Activated CD4-positive, CD25-positive, alpha-beta regulatory T cell (primary cell): ENCODE data around the gene KLKB1.
"Not testable (repeated sequence)": the region's sequence is repeated elsewhere in the genome, so short reads cannot be mapped to it uniquely, and the experiment has no call there.

Experiments used
- DNase-seq, 4 experiments: peaks; one replicate each; lab custom pipeline; 2025; lab: John Stamatoyannopoulos, UW

The KLKB1 gene

DNA sequence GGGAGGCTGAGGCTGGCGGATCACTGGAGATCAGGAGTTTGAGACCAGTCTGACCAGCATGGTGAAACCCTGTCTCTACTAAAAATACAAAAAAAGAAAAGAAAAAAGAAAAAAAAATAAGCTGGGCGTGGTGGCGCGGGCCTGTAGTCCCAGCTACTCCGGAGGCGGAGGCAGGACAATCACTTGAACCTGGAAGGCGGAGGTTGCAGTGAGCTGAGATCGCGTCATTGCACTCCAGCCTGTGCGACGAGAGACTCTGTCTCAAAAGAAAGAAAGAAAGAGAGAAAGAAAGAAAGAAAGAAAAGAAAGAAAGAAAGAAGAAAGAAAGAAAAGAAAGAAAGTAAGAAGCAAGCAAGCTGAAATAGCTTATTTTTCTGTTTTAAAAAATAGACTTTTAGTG, 37.9 kb downstream of the KLKB1 start:
- DNase-seq, result not testable (repeated sequence)

DNA sequence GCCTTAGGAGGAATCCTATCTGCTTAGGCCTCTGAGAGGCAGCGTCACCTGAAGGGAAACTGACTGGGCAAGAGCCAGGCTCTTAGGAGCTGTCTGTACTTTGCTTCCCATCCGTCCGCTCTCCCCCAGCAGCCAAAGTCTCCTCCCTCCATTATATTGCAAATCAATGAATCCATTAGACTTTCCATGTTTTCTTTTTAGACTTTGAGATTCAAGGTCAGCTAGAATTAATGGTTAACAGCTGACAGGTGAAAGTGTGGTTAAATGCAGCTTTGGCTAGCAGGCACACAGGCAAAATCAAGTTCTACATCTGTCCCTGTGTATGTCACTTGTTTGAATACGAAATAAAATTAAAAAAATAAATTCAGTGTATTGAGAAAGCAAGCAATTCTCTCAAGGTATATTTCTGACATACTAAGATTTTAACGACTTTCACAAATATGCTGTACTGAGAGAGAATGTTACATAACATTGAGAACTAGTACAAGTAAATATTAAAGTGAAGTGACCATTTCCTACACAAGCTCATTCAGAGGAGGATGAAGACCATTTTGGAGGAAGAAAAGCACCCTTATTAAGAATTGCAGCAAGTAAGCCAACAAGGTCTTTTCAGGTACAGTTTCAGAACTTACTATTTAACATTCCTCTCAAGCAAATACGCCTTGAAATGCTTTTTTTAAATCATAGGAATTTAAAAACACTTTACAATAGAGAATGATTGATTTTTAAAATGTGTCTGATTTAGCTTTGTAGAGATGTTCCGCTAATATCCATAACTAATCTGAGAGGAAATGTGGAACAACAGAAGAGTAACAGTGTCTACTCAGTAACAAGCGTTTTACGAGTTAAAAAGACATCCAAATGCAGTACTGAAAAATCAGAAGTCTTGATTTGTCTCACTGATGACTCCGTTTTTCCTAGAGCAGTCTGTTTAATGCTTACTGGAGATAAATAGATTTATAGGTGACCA, 38.7 kb downstream of the KLKB1 start, which contains the start of gene F11:
F11 (plus strand) TSS at position 507 of the 970 bp plus-strand sequence. CDS start 948 bp downstream, outside the sequence.
- DNase-seq, result no peak

DNA sequence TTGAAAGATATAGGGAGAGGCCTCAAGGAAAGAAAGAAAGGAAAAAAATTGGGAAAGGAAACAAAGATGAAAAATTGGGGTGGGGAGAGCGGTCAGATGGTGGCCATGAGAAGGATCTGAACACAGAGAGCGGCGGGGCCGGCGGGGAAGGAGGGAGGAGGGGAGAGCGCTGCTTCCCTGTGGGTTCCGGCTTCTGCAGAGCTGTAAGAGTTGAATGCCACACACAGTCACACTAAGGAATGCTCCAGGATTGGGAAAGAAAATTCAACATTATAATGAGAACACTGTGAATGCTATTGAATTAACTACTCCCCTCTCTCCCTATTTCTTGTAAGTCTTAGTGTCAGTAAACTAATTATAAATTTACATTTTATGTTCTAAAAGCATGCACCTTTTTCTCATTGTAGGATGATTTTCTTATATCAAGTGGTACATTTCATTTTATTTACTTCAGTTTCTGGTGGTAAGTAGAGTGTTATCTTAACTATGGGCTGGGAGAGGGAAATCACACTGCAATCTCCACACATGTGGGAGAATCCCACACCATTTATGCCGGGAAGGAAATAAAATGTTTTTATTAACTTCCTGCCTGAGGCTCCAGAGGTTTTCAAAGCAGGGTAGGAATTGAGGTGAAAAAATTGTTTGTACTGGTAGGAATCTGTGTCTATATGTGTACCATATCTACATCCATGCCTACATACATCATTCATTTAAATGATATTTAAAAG, 39.6 kb downstream of the KLKB1 start:
- no peak for DNase-seq

DNA sequence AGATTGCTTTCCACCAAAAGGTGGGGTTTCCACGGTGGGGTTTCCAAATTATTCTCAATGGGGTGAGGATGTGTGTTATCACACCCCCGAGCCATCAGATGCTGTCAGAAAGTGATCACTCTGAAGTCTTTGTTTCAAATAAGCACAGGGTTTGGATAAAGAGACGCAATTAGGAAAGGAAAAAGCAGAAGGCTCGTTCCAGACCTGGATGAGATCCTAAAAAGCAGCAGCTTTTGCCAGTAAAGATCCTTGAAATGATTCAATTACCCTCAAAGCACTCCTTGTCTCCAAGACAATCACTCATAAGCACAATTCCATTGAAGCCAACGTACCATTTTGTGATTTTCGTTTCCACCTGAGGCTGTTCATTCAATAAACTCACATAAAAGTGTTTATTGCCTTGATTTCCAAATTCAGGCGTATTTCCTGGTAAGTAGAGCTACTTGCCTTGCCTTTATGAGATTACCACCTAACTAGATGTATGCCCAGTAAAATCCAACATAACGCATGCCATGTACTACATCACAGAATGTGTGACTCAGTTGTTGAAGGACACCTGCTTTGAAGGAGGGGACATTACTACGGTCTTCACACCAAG, 43.9 kb downstream of the KLKB1 start:
- DNase-seq, result no peak

DNA sequence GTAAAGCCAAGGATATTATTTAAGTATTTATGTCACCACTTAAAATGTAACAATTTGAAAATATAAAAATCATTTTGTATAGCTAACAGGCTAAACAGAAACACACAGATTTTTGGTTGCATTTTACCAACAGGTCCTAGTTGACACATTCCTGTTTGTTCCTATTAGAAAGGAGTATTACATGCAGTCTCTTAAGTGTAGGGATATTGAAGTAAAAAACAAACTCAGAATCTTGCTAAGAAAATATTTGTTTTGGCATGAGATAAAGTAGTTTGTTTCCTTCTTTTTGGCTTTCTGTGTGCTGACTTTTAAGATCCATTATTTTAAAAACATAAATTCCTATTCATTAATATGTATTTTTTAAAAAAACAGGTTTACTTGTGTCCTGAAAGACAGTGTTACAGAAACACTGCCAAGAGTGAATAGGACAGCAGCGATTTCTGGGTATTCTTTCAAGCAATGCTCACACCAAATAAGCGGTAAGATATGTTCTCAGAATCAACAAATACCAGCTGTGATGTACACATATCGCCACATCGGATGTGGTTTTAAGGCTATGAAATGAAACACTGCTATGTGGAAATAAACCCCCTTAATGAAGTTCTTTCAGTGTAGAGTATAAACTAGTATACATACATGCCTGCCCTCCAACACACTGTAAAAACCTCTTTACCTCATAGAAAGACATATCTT, 45.5 kb downstream of the KLKB1 start:
- no peak for DNase-seq

DNA sequence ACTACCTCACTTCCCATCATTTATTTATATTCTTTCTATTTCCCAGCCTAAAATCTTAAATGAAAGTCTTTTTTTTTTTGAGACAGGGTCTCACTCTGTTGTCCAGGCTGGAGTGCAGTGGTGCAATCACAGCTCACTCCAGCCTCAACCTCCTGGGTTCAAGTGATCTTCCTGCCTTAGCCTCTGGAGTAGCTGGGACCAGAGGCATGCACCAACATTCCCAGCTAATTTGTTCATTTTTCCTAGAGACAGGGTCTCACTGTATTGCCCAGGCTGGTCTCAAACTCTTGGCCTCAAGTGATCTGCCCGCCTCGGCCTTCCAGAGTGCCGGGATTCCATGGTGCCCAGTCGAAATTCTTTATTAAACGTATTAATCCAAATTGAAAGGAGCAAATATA, 46.1 kb downstream of the KLKB1 start:
- DNase-seq, result not testable (repeated sequence)

DNA sequence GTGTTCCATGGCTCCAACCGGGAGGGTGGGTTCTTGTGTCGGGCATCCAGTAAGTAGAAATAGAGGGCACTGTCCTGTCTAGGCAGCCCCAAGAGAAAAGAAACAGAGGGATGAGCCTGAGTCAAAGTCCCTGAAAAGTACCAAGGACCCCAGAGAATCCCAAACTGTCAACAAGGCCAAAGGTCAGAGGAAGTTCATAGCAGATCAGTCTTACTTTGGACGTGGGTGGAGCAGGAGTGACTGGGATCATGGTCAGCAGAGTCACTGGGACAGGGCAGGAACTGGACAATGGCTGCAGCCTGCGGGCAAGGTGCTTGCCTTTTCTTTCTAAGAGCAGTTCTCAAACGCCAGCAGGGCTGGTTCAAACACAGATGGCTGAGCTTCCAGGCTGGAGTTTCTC, 56.0 kb downstream of the KLKB1 start:
- DNase-seq, result no peak

DNA sequence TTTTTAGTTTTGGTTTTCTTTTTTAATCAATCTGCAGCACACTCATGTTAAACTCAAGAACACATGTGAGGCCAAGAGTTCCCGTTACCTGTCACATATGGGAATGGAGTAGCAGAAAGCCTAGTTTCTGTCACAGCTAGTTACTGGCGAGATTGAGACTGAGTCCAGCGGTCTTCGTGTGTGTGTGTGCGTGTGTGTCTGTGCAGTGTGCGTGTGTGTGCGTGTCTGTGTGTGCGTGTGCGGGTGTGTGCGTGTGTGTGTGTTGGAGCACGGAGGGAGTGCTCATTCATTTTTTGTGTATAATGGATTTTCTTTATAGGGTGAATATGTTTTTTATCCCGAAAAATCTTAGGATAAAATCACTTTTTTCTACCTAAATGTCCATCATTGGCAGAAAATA, 57.8 kb downstream of the KLKB1 start:
- no peak for DNase-seq

DNA sequence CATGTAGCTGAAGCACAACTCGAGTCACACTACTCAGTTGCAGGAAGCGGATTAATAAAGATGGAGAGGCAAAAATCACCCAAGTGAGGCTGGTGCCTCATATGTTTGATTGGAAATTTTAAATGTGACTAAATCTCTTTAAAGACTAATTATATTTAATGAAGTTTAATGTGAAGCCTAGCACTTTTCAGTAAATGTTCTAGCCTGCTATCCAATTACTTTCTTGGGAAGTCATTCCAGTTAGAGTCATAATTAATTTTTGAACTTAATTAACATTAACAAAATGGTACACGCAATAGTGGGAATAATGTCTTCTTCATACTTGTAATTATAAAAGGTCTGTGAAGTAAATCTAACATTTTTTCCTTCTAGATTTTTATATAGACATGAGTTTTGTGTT, 59.3 kb downstream of the KLKB1 start:
- no peak for DNase-seq

DNA sequence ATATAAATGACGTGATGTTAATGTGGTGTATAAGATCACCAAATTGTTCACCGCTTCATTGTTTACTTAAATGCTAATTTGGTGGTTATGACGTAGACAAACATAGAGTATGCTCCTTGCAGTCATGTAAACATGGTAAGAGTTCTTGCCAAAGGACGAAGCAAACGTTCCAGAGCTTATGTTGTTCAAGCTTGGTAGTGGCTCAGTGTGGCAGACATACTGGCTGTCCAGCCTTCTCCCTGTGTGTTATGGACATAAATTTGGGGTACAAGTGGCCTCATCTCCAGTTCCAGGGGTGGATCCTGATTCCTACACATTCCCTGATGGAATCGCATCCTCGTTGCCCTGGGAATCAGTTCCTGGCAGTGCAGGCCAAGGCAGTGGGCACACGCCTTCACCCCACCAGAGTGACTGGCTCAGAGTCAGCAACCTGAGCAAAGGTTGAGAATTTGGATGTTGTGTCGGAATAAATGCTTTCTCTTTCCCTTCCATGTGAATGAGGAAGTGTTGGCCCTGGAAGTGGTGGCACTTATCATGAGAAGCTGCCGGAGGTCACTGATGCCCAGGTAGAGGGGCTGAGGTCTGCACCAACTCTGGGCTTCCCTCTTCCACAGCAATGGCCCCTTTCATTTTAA, 64.1 kb downstream of the KLKB1 start:
- no peak for DNase-seq

DNA sequence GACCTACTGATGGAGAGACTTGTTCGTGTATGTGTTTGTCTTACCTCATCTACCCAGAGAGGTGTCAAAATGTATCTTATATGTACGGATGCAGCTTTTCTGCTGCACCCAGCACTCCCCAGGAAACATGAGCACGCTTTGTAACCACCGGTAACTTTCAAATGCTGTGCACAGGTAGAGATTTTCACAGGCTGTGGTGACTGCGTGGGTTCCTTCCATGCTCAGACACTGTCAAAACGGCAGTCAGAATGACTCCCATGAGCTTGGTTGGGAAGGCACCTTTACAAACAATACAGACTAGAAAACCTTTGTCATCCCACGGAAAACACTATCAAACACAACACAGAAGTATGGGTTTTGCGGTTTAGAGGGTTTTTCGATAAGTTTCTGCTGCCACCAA, 66.9 kb downstream of the KLKB1 start:
- no peak for DNase-seq

DNA sequence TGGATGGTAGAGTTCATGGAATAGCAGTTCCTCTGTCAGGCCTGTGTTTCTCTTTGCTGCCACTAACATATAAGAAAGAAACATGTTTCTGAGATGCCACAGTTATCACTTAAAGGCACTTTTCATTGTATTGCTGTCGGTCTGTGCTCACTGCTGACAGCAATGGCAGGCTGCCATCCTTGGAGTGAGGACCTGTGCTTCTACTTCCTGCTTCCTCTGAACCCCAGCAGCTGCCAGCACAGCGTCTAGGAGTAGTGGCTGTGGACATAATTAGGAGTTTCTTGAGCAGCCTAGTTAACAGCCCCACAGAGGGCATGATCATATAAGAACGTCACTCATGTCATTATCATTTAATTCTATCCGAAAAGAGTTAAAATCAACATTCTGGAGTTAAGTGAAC, 69.2 kb downstream of the KLKB1 start:
- DNase-seq, result no peak

DNA sequence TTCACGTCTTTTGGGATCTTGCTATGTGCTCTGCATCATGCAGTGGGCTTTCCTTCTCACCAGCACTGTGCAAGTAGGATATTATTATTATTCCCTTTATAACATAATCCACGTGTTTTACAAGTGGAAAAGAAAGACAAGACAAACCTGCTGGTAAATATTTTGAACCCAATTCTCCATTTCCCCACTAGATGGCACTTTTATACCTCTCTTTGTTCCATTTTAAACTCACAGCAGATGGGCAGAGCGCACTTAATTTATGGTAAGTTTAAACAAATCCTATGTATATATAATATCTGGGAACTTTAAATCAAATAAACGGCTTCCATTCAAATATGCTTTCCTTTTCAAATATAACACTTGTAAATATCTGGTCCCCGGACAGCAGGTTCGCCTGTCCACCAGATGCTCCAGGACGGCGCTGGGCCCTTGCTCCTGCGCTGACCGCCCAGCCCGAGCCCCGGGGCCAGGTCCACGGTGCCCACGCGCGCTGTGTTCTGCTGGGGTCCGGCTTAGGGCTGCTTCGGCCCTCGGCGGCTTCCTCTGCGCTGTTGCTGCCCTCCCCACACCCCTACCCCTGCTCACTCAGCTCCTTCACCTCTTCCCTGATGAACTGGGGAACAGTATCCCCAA, 69.8 kb downstream of the KLKB1 start:
- DNase-seq, result no peak

DNA sequence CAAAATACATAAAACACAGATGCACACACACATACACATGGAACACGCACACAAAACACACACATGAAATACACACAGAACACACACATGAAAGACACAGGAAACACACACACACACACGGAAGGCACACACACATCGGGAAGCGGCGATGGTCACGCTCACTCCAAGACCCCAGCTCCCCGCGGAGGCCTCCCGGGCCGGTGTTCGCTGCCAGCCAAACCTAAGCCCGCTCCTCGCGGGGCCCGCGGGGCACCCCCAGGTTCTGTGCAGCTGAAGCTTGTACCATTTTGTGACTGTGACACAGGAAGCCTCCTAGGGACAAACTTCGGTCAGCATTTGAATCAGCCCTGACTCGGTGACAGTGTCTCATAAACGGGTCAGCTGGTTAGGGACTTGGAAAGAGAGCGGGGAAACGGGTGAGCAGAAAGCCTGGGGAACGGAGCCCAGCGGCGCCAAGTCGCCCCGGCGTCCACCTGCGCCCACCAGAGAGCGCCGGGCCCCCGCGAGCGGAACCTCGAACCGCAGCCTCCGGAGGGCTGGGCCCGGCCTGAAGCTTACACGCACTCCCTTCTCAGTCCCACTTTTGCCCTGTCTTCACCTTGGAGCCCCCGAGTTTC, 70.8 kb downstream of the KLKB1 start:
- no peak for DNase-seq

DNA sequence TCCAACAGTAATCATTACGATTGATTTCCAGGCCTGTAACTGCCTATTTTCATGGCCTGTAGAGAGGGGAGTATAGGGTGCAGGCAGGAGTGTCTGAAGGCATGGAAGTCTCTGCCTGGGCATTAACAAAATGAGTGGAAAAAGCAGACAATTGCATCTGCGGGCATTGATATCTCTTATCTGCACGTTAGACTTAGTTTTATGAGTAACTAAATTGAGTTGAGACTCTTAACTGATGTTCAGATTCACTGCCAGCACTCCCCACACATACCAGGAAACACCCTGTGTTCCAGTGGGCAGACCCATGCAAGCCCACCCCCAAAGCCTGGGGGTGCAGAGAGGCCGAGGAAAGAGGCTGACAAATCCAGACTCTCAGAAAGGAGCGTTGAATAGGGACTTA, 72.0 kb downstream of the KLKB1 start:
- DNase-seq, result no peak

DNA sequence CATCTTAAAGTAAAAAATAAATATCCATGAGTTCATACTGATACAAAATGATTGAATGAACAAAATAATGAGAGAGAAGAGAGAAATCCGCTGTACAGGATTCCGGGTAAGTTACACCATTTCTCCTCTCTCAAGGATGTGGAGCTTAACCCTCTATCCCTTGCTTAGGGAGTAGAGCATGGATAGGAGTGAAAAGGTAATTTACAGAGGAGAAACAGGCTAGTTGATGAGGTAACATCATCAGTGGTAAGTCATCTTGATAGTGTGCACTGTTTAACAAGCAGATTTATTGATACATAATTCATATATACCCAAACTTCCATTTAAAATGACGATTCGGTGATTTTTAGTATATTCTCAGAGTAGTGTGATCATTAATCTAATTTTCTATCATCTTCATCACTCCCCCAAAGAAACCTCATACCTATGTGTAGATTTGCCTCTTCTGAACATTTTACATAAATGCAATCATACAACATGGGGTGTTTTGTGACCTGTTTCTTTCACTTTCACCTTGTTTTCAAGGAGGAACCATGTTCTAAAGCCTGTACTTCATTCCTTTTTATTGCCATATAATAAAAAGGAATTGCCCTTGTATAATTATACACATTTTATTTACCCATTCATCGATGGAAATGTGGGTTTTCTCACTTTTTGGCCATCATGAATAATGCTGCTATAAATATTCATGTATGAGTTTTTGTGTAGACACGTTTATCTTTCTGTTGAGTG, 73.5 kb downstream of the KLKB1 start:
- DNase-seq, result no peak

DNA sequence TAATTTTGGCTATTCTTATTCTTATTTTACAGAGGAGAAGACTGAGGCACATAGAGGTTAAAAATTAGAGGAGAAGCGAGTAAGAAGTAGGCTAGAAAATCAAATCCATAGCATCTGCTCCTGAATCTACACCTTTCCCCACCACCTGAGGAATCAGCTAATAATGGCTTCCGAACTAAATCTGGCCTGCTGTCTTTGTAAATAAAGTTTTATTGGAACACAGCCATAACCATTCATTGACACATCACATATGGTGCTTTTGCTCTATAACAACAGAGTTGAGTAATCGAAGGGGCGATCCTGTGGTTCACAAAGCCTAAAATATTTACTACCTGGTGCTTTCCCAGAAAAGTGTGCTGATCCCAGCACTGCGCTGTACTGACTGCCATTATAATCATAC, 76.9 kb downstream of the KLKB1 start:
- DNase-seq, result no peak

DNA sequence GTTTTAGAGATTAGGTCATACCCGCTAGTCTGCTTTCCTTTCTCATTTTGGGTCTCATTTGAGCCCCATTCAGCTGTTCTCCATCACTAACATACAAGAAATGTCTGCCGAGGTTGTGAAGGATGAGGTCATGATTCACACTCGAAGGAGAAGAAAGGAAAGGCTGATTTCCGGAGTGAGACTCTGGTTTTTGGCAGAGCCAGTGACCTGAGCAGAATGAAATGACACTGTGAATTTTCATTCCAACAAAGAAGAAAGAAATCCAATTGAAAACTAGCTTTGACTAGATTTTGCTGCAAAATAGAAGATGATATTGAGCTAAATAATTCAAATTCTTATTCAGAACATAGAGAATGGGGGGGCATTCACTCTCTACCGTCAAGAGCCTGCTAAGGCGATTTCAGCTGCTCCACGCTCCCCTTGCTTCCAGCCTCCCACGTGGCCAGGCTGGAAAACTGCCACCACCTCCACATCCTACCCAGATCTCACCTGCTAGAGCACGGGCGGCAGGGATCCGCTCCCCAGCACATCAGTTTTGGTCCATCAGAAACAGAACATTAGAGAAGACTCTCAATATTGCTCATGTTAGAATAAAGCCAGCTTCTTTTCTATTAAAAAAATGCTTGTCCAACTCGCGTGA, 77.7 kb downstream of the KLKB1 start:
- no peak for DNase-seq

DNA sequence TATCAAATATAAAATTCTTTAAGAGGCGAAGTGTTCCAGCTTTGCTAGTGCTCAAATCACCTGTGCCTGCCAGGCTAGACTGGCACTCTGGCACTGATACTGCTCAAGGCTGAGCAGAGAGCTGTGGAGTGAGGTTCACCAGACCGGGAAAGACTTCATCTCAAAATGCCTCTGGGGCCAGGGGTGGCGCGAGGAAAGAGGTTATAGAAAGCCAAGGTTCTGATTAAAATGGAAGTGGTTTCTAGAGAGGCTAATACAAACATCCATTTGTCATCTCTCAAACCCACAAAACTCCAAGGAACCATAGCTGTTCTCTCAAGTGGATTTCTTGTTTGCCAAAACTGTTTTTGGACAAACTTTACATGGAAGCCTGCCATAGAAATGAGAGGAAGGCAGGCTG, 80.2 kb downstream of the KLKB1 start:
- DNase-seq, result no peak

DNA sequence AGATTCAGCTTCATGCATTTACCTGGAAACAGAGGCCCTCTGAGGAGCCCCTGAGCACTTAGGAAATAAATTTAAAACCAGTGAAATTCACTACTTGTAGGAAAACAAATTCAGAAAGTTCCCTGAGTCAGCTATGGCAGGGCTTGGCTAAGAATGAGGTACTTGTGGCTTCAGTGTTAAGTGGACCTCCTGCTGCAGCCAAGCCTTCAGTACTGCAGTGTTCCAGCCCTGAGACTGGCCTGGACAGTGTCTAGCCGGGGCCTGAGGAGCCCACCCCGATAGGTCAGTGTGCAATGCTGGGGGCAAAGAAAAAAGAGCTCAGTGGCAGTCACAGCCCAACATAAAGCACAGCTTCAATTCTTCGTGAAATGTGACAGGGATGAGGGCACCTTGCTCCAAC, 80.6 kb downstream of the KLKB1 start:
- no peak for DNase-seq
